ENCODE data around the gene DOCK3. TPM values are rescaled to one million over a fixed set of nuclear protein-coding genes. Genes with fewer than 3 reads are reported as not detected.

The DOCK3 gene
- total RNA-seq, 1 experiment from 2014 or later = 8.3 TPM

DNA sequence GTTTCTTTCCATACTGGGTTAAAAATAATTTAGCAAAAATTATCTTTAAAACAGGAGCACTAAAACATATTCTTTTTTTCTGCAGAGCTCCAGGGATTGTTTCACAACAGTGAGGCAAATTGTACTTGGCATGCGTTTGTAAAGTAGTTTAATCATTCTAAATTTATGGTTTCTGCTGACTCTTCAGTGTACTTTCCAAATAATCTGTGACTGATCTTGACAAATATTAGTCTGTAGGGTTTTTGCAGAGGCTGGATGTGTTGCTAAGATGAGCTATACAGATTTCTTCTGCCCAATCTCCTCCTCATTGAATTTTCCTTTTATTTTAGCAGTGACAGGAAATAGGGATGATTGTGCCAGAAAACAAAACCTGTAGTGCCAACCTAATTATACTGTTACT lies 382.4 kb downstream of the DOCK3 start:
- no peak overlapping the region for H3K56ac ChIP-seq (ENCODE audit: insufficient read length, low read depth, low read length)
- H3K27me3 Mint-ChIP-seq (ENCODE audit: low read depth) = no peaks in the 10 kb centered on the region
- H3K18ac ChIP-seq (ENCODE audit: insufficient read length, low read depth, low read length) = no peak overlapping the region
- no peak overlapping the region for H3K4me3 Mint-ChIP-seq
- TF ChIP-seq, protein P1, sequence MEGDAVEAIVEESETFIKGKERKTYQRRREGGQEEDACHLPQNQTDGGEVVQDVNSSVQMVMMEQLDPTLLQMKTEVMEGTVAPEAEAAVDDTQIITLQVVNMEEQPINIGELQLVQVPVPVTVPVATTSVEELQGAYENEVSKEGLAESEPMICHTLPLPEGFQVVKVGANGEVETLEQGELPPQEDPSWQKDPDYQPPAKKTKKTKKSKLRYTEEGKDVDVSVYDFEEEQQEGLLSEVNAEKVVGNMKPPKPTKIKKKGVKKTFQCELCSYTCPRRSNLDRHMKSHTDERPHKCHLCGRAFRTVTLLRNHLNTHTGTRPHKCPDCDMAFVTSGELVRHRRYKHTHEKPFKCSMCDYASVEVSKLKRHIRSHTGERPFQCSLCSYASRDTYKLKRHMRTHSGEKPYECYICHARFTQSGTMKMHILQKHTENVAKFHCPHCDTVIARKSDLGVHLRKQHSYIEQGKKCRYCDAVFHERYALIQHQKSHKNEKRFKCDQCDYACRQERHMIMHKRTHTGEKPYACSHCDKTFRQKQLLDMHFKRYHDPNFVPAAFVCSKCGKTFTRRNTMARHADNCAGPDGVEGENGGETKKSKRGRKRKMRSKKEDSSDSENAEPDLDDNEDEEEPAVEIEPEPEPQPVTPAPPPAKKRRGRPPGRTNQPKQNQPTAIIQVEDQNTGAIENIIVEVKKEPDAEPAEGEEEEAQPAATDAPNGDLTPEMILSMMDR (conservative IDR thresholded peaks at IDR 0.05) = no peak
- H3K79me1 ChIP-seq (ENCODE audit: insufficient read depth, low read depth, low read length, poor library complexity, severe bottlenecking) = peaks cover 3% of the 10 kb centered on the region
- H2BK20ac ChIP-seq (ENCODE audit: low read depth, low read length, poor library complexity, severe bottlenecking) = no peak overlapping the region
- no peaks in the 10 kb centered on the region for H3K36me3 Mint-ChIP-seq (ENCODE audit: insufficient read depth in 1 of 3, low read depth in 3 of 3)
- no peak for DNase-seq
- no peak overlapping the region for H3K23ac ChIP-seq (ENCODE audit: insufficient read length, low read depth, low read length)
- no peak overlapping the region for H4K5ac ChIP-seq (ENCODE audit: insufficient read length, low read depth, low read length)
- no CpG with 5 or more reads among the region's 1 CpG for WGBS (ENCODE audit: extremely low coverage, insufficient read length, low lambda C conversion rate)
- no peak overlapping the region for H2BK12ac ChIP-seq (ENCODE audit: insufficient read length, low read depth, low read length)
- H3K27ac ChIP-seq (ENCODE audit: insufficient read length, low read depth, low read length) = no peak overlapping the region
- H3K4me2 ChIP-seq (ENCODE audit: insufficient read depth, insufficient read length, low read length) = no peak overlapping the region
- no peak overlapping the region for H3K27ac Mint-ChIP-seq
- H3K79me2 ChIP-seq (ENCODE audit: insufficient read depth, low read length) = no peaks in the 10 kb centered on the region
- H3K4me1 ChIP-seq (ENCODE audit: insufficient read depth, low read length) = no peaks in the 10 kb centered on the region
- no peak overlapping the region for H2AK5ac ChIP-seq (ENCODE audit: insufficient read length, low read length)
- no peak overlapping the region for H4K91ac ChIP-seq (ENCODE audit: insufficient read length, low read depth, low read length)
- H2BK120ac ChIP-seq (ENCODE audit: low read depth, low read length, poor library complexity, severe bottlenecking) = no peak overlapping the region
- H3K27me3 ChIP-seq (ENCODE audit: insufficient read depth, low read length) = no peaks in the 10 kb centered on the region
- H3K4ac ChIP-seq (ENCODE audit: low read depth, low read length) = no peak overlapping the region
- H3K23me2 ChIP-seq (ENCODE audit: insufficient read length, low read depth, low read length, poor library complexity, severe bottlenecking) = no peaks in the 10 kb centered on the region
- H2BK5ac ChIP-seq (ENCODE audit: insufficient read length, low read length) = no peak overlapping the region
- H2AFZ ChIP-seq (ENCODE audit: low read length) = no peak overlapping the region
- H3K9me3 ChIP-seq (ENCODE audit: control insufficient read depth, low read depth, low read length) = no peaks in the 10 kb centered on the region
- no peak overlapping the region for H4K8ac ChIP-seq (replicated peaks; ENCODE audit: insufficient read length, low read depth, low read length)
- no peak overlapping the region for H2BK15ac ChIP-seq (ENCODE audit: low read depth, low read length)
- no peaks in the 10 kb centered on the region for H3K4me1 Mint-ChIP-seq
- no peak overlapping the region for H3K9ac ChIP-seq (ENCODE audit: extremely low read depth, insufficient read length, low read length)
- H3K14ac ChIP-seq (ENCODE audit: insufficient read depth, low read length) = no peak overlapping the region
- no peaks in the 10 kb centered on the region for H3K9me3 Mint-ChIP-seq
- no peaks in the 10 kb centered on the region for H4K20me1 ChIP-seq (ENCODE audit: control insufficient read depth, insufficient read depth, insufficient read length)
- H3T11ph ChIP-seq (ENCODE audit: low read length) = no peak overlapping the region

Measured in H9 (cell line).